Measurements from ENCODE around the gene MCHR1. TPM values are rescaled to one million over a fixed set of nuclear protein-coding genes. Genes with fewer than 3 reads are reported as not detected.

MCHR1 gene
- total RNA-seq, 1 donor from 2014 or later, result 0.84 TPM

DNA sequence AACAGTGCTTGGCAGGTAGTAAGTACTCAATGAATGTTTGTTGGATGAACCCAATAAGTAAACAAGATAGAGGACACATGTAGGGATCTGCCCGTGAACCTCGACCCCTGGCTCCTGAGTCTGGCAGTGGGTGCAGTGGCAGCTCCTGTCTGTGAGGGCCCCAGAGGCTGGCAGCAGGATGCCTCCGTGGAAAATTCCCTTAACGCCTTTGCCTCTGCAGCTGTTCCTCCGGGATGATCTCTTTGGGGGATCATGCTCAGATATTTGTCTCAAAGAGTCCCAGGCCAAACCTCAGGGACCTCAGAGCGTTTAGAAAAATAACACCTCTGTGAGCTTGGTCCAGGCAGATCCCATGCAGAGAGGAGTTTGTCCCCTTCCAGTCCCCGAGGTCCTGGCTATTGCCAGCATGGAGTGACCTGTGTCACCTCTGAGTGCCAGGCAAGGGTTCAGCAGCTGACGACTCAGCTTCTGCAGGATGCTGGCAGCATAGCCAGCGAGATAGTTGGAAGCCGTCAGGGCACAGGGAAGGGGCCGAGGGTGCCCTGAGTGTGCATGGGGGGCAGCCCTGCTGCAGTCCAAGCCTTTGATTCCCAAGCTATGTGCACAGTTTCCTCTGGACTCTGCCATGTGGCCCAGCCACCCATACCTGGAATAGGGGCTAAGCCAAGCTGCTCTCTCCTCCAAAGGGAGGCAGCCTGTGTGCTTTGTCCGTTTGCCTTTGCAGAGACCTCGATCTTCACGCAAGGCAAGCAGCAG lies 613 bp upstream of the MCHR1 start:
- H3K27ac Mint-ChIP-seq (ENCODE audit: unreplicated experiment), result no peak overlapping the region
- H3K36me3 Mint-ChIP-seq (ENCODE audit: low read depth), result no peaks in the 10 kb centered on the region
- no peaks in the 10 kb centered on the region for H3K9me3 Mint-ChIP-seq
- TF ChIP-seq, protein P1, sequence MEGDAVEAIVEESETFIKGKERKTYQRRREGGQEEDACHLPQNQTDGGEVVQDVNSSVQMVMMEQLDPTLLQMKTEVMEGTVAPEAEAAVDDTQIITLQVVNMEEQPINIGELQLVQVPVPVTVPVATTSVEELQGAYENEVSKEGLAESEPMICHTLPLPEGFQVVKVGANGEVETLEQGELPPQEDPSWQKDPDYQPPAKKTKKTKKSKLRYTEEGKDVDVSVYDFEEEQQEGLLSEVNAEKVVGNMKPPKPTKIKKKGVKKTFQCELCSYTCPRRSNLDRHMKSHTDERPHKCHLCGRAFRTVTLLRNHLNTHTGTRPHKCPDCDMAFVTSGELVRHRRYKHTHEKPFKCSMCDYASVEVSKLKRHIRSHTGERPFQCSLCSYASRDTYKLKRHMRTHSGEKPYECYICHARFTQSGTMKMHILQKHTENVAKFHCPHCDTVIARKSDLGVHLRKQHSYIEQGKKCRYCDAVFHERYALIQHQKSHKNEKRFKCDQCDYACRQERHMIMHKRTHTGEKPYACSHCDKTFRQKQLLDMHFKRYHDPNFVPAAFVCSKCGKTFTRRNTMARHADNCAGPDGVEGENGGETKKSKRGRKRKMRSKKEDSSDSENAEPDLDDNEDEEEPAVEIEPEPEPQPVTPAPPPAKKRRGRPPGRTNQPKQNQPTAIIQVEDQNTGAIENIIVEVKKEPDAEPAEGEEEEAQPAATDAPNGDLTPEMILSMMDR (conservative IDR thresholded peaks at IDR 0.05), result no peak
- H3K27me3 Mint-ChIP-seq (ENCODE audit: low read depth), result peaks cover 38% of the 10 kb centered on the region
- peaks cover 33% of the 10 kb centered on the region for H3K4me1 Mint-ChIP-seq
- DNase-seq (ENCODE audit: low read depth, low spot score), result no peak
- H3K4me3 Mint-ChIP-seq, result no peak overlapping the region

GRCh38 chr22:40679964-40680818 lies 907 bp downstream of the MCHR1 start:
- H3K27ac Mint-ChIP-seq (ENCODE audit: unreplicated experiment), result no peak overlapping the region

DNA sequence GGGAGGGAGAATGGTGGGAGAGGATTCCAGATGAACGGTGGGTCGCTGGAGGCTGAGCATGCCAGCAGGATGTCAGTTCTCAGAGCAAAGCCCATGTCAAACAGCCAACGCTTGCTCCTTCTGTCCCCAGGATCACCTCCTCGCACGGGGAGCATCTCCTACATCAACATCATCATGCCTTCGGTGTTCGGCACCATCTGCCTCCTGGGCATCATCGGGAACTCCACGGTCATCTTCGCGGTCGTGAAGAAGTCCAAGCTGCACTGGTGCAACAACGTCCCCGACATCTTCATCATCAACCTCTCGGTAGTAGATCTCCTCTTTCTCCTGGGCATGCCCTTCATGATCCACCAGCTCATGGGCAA lies 1.5 kb downstream of the MCHR1 start:
- no peak for DNase-seq (ENCODE audit: low read depth, low spot score)
- Mint-ChIP-seq H3K36me3 (ENCODE audit: low read depth) (no peaks in the 10 kb centered on the region), H3K27ac (ENCODE audit: unreplicated experiment) (no peak overlapping the region), H3K4me1 (peaks cover 33% of the 10 kb centered on the region), H3K4me3 (no peak overlapping the region), H3K27me3 (ENCODE audit: low read depth) (peaks cover 48% of the 10 kb centered on the region), H3K9me3 (no peaks in the 10 kb centered on the region)
- TF ChIP-seq, protein P1 (conservative IDR thresholded peaks at IDR 0.05), result no peak

More at GRCh38 chr22:40679964-40680818, 907 bp downstream of the MCHR1 start:
- H3K36me3 Mint-ChIP-seq (ENCODE audit: low read depth), result no peaks in the 10 kb centered on the region
- H3K4me1 Mint-ChIP-seq, result peaks cover 33% of the 10 kb centered on the region
- peak overlapping the region; percentile 12 for H3K4me3 Mint-ChIP-seq
- DNase-seq (ENCODE audit: low read depth, low spot score), result no peak
- TF ChIP-seq, protein P1 (conservative IDR thresholded peaks at IDR 0.05), result no peak
- no peaks in the 10 kb centered on the region for H3K9me3 Mint-ChIP-seq
- H3K27me3 Mint-ChIP-seq (ENCODE audit: low read depth), result peaks cover 45% of the 10 kb centered on the region

- no peaks in the 10 kb centered on the region for H3K36me3 Mint-ChIP-seq (ENCODE audit: low read depth)
- TF ChIP-seq, protein P1 (conservative IDR thresholded peaks at IDR 0.05), result no peak
- no peaks in the 10 kb centered on the region for H3K9me3 Mint-ChIP-seq
- peaks cover 49% of the 10 kb centered on the region for H3K27me3 Mint-ChIP-seq (ENCODE audit: low read depth)
- peak overlapping the region; percentile 59 for H3K27ac Mint-ChIP-seq (ENCODE audit: unreplicated experiment)
- peaks cover 33% of the 10 kb centered on the region for H3K4me1 Mint-ChIP-seq
- no peak for DNase-seq (ENCODE audit: low read depth, low spot score)
- no peak overlapping the region for H3K4me3 Mint-ChIP-seq
Measured at GRCh38 chr22:40681451-40681850, 2.2 kb downstream of the MCHR1 start.

GRCh38 chr22:40684728-40685127 lies 5.4 kb downstream of the MCHR1 start:
- peaks cover 40% of the 10 kb centered on the region for H3K27me3 Mint-ChIP-seq (ENCODE audit: low read depth)
- no peaks in the 10 kb centered on the region for H3K36me3 Mint-ChIP-seq (ENCODE audit: low read depth)
- H3K4me1 Mint-ChIP-seq, result peaks cover 24% of the 10 kb centered on the region
- H3K9me3 Mint-ChIP-seq, result no peaks in the 10 kb centered on the region
- no peak overlapping the region for H3K4me3 Mint-ChIP-seq
- no peak for DNase-seq (ENCODE audit: low read depth, low spot score)
- no peak overlapping the region for H3K27ac Mint-ChIP-seq (ENCODE audit: unreplicated experiment)
- TF ChIP-seq, protein P1 (conservative IDR thresholded peaks at IDR 0.05), result no peak
